Hepatocyte (in vitro differentiated cells): ENCODE data around the gene OR9Q1.

Experiments
- CTCF ChIP-seq: fragments of 200-600 bp; sonication (generic); IDR thresholded peaks from 2 replicates; pipeline ENCODE4 v1.5.1; 2016; ENCODE audit warnings: antibody characterized with exemption, mild to moderate bottlenecking; ENCODE audit not compliant: poor library complexity
- EZH2phosphoT487 ChIP-seq: fragments of 200-600 bp; sonication (generic); IDR thresholded peaks from one replicate; pipeline ENCODE4 v1.6.1; 2018; ENCODE audit warnings: antibody characterized with exemption, mild to moderate bottlenecking, low read depth, moderate library complexity; ENCODE audit not compliant: unreplicated experiment, severe bottlenecking

- no peak for TF ChIP-seq CTCF
- TF ChIP-seq EZH2phosphoT487, result no peak
Measured at GRCh38 chr11:58075781-58076180, 52.1 kb downstream of the OR9Q1 start.
